K562 (cell line): ENCODE measurements around the gene KIF7. TPM values are rescaled to one million over a fixed set of nuclear protein-coding genes. Genes with fewer than 3 reads are reported as not detected.

ENCODE experiments used
- ATAC-seq: fragments of 200-7000 bp; cut with Tn5 transposase; 3 replicates; pipeline ENCODE4 v1.9.1; 2020; ENCODE audit warnings: moderate library complexity
- BruUV-seq: library from RNA; stranded (reverse); fragments of 400-500 nt; replicated peaks from 2 replicates; lab custom pipeline; 2021; lab: Mats Ljungman, UMichigan
- CTCF ChIA-PET: fragments of 300-600 bp; formaldehyde crosslinking; extraction: SDS; loops from one replicate; lab custom pipeline; 2021; ENCODE audit warnings: low intra/inter-chr PET ratio; lab: Yijun Ruan, JAX
- POLR2A ChIA-PET: fragments of 300-600, 350-650 bp; sonication (Branson Sonifier 250); formaldehyde crosslinking; extraction: SDS; loops from one replicate; lab custom pipeline; 2021; ENCODE audit warnings: antibody characterized with exemption, inconsistent platforms; lab: Yijun Ruan, JAX
- DNase-seq, 4 experiments: peaks; one replicate each; pipeline versions ENCODE4 v3.0.0 to v3.0.0-alpha.2; 2011 to 2018; ENCODE audit warnings: low spot score in 3 of 4, mixed read lengths in 3 of 4; ENCODE audit errors: extremely low read depth in 1 of 4
- FAIRE-seq: peaks from 2 replicates; lab custom pipeline; 2011; peaks lifted over from hg19 to GRCh38; lab: Jason Lieb, UNC
- H2AFZ ChIP-seq: 2 replicates; pipeline ENCODE4 v1.6.0; 2011; ENCODE audit warnings: low read depth, low read length, control low read depth, inconsistent platforms
- H3K27ac ChIP-seq: fragments of 200-600 bp; 3 replicates; pipeline ENCODE4 v1.8.0; 2011; ENCODE audit warnings: low read depth, mild to moderate bottlenecking, control low read depth, inconsistent platforms, low read length, moderate library complexity, mixed read lengths; ENCODE audit errors: extremely low read depth
- H3K27me3 ChIP-seq, 2 experiments: fragments of 300-600 bp in 1 of 2; 2 replicates in 1 of 2; 3 replicates in 1 of 2; pipeline versions ENCODE4 v1.6.0 to v1.8.0; 2011; ENCODE audit warnings: inconsistent platforms in 2 of 2, low read length in 2 of 2, mild to moderate bottlenecking in 1 of 2, mixed read lengths in 1 of 2, moderate library complexity in 1 of 2; ENCODE audit not compliant: control insufficient read depth in 2 of 2, insufficient read depth in 2 of 2
- H3K36me3 ChIP-seq: fragments of 300-600 bp; 3 replicates; pipeline ENCODE4 v1.8.0; 2011; ENCODE audit warnings: mild to moderate bottlenecking, low read length, inconsistent platforms; ENCODE audit not compliant: control insufficient read depth, insufficient read depth
- H3K4me1 ChIP-seq, 2 experiments: fragments of 200-600 bp in 1 of 2; replicated peaks in 1 of 2; 2 replicates in 1 of 2; 3 replicates in 1 of 2; pipeline versions ENCODE4 v1.5.1 to v1.8.0; 2011; ENCODE audit warnings: inconsistent platforms in 2 of 2, low read length in 2 of 2, mild to moderate bottlenecking in 1 of 2, mixed read lengths in 1 of 2, moderate library complexity in 1 of 2; ENCODE audit not compliant: control insufficient read depth in 2 of 2, insufficient read depth in 2 of 2
- H3K4me2 ChIP-seq: 2 replicates; pipeline ENCODE4 v1.6.1; 2011; ENCODE audit warnings: low read length, control low read depth, inconsistent platforms, mixed read lengths; ENCODE audit not compliant: insufficient read depth
- H3K4me3 ChIP-seq: fragments of 200-600 bp; sonication (generic), shearing (Covaris generic); 2 replicates; pipeline ENCODE4 v1.5.1; 2016; ENCODE audit warnings: control low read depth, inconsistent platforms
- H3K79me2 ChIP-seq: fragments of 200-600 bp; 3 replicates; pipeline ENCODE4 v1.8.0; 2011; ENCODE audit warnings: low read length, inconsistent platforms; ENCODE audit not compliant: control insufficient read depth, insufficient read depth
- H3K9ac ChIP-seq, 2 experiments: 2 replicates each; pipeline versions ENCODE4 v1.6.0 to v1.6.1; 2011; ENCODE audit warnings: low read depth in 2 of 2, low read length in 2 of 2, control low read depth in 1 of 2, inconsistent platforms in 1 of 2, mild to moderate bottlenecking in 1 of 2, mixed read lengths in 1 of 2; ENCODE audit not compliant: insufficient read depth in 1 of 2
- H3K9me1 ChIP-seq: one replicate; pipeline ENCODE4 v1.6.0; 2011; ENCODE audit warnings: inconsistent platforms, mild to moderate bottlenecking, low read length, moderate library complexity; ENCODE audit not compliant: control insufficient read depth, insufficient read depth
- H3K9me3 ChIP-seq: replicated peaks from 2 replicates; pipeline ENCODE4 v1.5.1; 2011; ENCODE audit warnings: low read depth, low read length, inconsistent platforms; ENCODE audit not compliant: control insufficient read depth, insufficient read depth
- H4K20me1 ChIP-seq: replicated peaks from 2 replicates; pipeline ENCODE4 v1.6.1; 2011; ENCODE audit warnings: low read length, inconsistent platforms, mixed read lengths; ENCODE audit not compliant: control insufficient read depth, insufficient read depth
- DDX20 ChIP-seq: fragments of 450-650 bp; IDR thresholded peaks from 2 replicates; pipeline ENCODE4 v1.6.1; 2016; ENCODE audit warnings: missing genetic modification characterization, low read depth, mild to moderate bottlenecking, missing compliant biosample characterization, moderate library complexity
- DNMT1 ChIP-seq: fragments of 450-650 bp; IDR thresholded peaks from 2 replicates; pipeline ENCODE4 v1.6.1; 2016; ENCODE audit warnings: antibody characterized with exemption, mild to moderate bottlenecking
- EHMT2 ChIP-seq: fragments of 450-650 bp; IDR thresholded peaks from 2 replicates; pipeline ENCODE4 v1.6.1; 2018; ENCODE audit warnings: antibody characterized with exemption
- JUND ChIP-seq, 2 experiments: IDR thresholded peaks; 2 replicates in 1 of 2; 3 replicates in 1 of 2; pipeline ENCODE4 v1.6.1; 2011; ENCODE audit warnings: borderline replicate concordance in 2 of 2, low read depth in 2 of 2, low read length in 2 of 2, improper control_type of control experiment in 1 of 2, missing biosample characterization in 1 of 2, missing genetic modification characterization in 1 of 2, missing genetic modification reagents in 1 of 2
- KDM5B ChIP-seq: fragments of 200-600 bp; sonication (generic); IDR thresholded peaks from 2 replicates; pipeline ENCODE4 v1.6.1; 2012; ENCODE audit warnings: low read depth, mild to moderate bottlenecking, moderate library complexity, low read length, control low read depth, inconsistent platforms; ENCODE audit not compliant: insufficient replicate concordance
- POLR2B ChIP-seq: fragments of 450-650 bp; IDR thresholded peaks from 2 replicates; pipeline ENCODE4 v1.6.1; 2018; ENCODE audit warnings: low read depth; ENCODE audit not compliant: partially characterized antibody
- RBM14 ChIP-seq: fragments of 200-400 bp; formaldehyde crosslinking; IDR thresholded peaks from 2 replicates; pipeline ENCODE4 v1.6.1; 2018; ENCODE audit warnings: low read depth, mild to moderate bottlenecking, low read length, moderate library complexity, borderline replicate concordance; ENCODE audit not compliant: insufficient read depth
- TSC22D4 ChIP-seq: fragments of 450-650 bp; IDR thresholded peaks from 2 replicates; pipeline ENCODE4 v1.6.1; 2016; ENCODE audit warnings: missing genetic modification characterization, missing biosample characterization, control low read depth
- U2AF2 ChIP-seq: fragments of 200-400 bp; formaldehyde crosslinking; optimal IDR thresholded peaks from 2 replicates; pipeline ENCODE3; 2017; ENCODE audit warnings: low read depth, mild to moderate bottlenecking, low read length
- USF1 ChIP-seq: sonication (generic); formaldehyde crosslinking; IDR thresholded peaks from 2 replicates; pipeline ENCODE4 v1.9.0; 2022; ENCODE audit warnings: mild to moderate bottlenecking, missing genetic modification reagents
- ZBED1 ChIP-seq: IDR thresholded peaks from 2 replicates; pipeline ENCODE4 v1.6.1; 2014
- ZEB2 ChIP-seq: fragments of 450-650 bp; IDR thresholded peaks from 2 replicates; pipeline ENCODE4 v1.6.1; 2016
- ZKSCAN8 ChIP-seq: fragments of 200-800 bp; sonication (Bioruptor generic); IDR thresholded peaks from 2 replicates; pipeline ENCODE4 v1.6.1; 2016; ENCODE audit warnings: missing genetic modification characterization, missing compliant biosample characterization
- ZNF133 ChIP-seq: fragments of 250-450 bp; sonication (Bioruptor Pico); IDR thresholded peaks from 2 replicates; pipeline ENCODE4 v1.4.0; 2020; ENCODE audit warnings: mild to moderate bottlenecking
- ZNF41 ChIP-seq: fragments of 250-450 bp; sonication (Bioruptor Pico); conservative IDR thresholded peaks from 2 replicates; pipeline ENCODE4 v1.4.0; 2020; ENCODE audit warnings: mild to moderate bottlenecking
- ZNF57 ChIP-seq: fragments of 450-650 bp; formaldehyde crosslinking; IDR thresholded peaks from 2 replicates; pipeline ENCODE4 v1.4.0; 2020; ENCODE audit warnings: mild to moderate bottlenecking, moderate library complexity
- ZNF699 ChIP-seq: fragments of 250-450 bp; sonication (Bioruptor Pico); IDR thresholded peaks from 2 replicates; pipeline ENCODE4 v1.8.0; 2021; ENCODE audit warnings: mild to moderate bottlenecking, moderate library complexity; ENCODE audit not compliant: insufficient replicate concordance
- WGBS: fragments of 100-300 bp; shearing (Covaris generic); methylation state at CpG from one replicate; pipeline ENCODE4 v1.1.6; 2016; ENCODE audit warnings: low coverage, mixed read lengths; ENCODE audit not compliant: insufficient coverage; ENCODE audit errors: missing lambda C conversion rate; 5-methylcytosine and 5-hydroxymethylcytosine counted together
- in situ Hi-C: fragments of 300-500 bp; cut with MboI; formaldehyde crosslinking; loops from 4 replicates; pipeline ENCODE4 v1.15.0; 2018; ENCODE audit warnings: inconsistent platforms, mixed read lengths
- intact Hi-C: fragments of 100-400 bp; cut with micrococcal nuclease; formaldehyde crosslinking; loops from 2 replicates; pipeline ENCODE4 v1.14.2; 2022
- polyA plus RNA-seq, 8 experiments: library from polyadenylated mRNA; depleted of rRNA in 4 of 8; stranded (reverse) in 5 of 8; unstranded in 3 of 8; fragments of >200 nt; fragmentation: Nextera tagmentation in 2 of 8; fragmentation: Illumina TruSeq in 1 of 8; extraction: Ambion mirVana in 2 of 8; extraction: Trizol in 1 of 8; gene quantifications; 2 replicates each; pipeline versions ENCODE4 v1.2.1 to v1.2.3, GENCODE V29; 2011 to 2014; ENCODE audit warnings: inconsistent platforms in 1 of 8, missing spikeins in 1 of 8
- total RNA-seq, 7 experiments: library from RNA; depleted of rRNA in 6 of 7; stranded (reverse); fragments of >200 nt in 6 of 7; fragmentation: Illumina TruSeq in 2 of 7; extraction: Trizol in 2 of 7; gene quantifications; 2 replicates each; pipeline versions ENCODE4 v1.2.1 to v1.2.3, GENCODE V29; 2011 to 2021; ENCODE audit warnings: low replicate concordance in 1 of 7
- TF ChIP-seq, protein P1 (sequence below), 3 experiments: IDR thresholded peaks in 2 of 3; conservative IDR thresholded peaks in 1 of 3; 2 replicates each; pipeline ENCODE4 v1.5.1; 2011 to 2012; ENCODE audit warnings: low read length in 3 of 3, mild to moderate bottlenecking in 3 of 3, control low read depth in 2 of 3, improper control_type of control experiment in 1 of 3, inconsistent platforms in 1 of 3, low read depth in 1 of 3, mixed read lengths in 1 of 3, moderate library complexity in 1 of 3; ENCODE audit not compliant: insufficient read depth in 2 of 3
- TF ChIP-seq, protein P2 (sequence below): sonication (generic); formaldehyde crosslinking; IDR thresholded peaks from 2 replicates; pipeline ENCODE4 v1.8.0; 2022; ENCODE audit warnings: mild to moderate bottlenecking, missing genetic modification reagents

Gene KIF7
- total and polyA plus RNA-seq, 9 of the 15 experiments (the other 6 are each of a cell fraction or from before 2014, with no cell fraction given): 0.04 to 2.0 (median 0.58) TPM

- FAIRE-seq (no peak), ATAC-seq (no peak), DNase-seq (no peak)
- in situ Hi-C loops (no loop called here), intact Hi-C loops (no loop called here)
- Histone ChIP-seq H3K9ac (no peak overlapping the region), H3K4me3 (no peak overlapping the region), H3K27me3 (peaks cover 0 to 13% of the 10 kb centered on the region in 2 experiments; a peak in 2 of 5 replicates), H3K36me3 (no peaks in the 10 kb centered on the region), H3K79me2 (no peaks in the 10 kb centered on the region), H3K4me2 (no peak overlapping the region), H2AFZ (no peak overlapping the region), H3K9me3 (no peaks in the 10 kb centered on the region), H4K20me1 (no peaks in the 10 kb centered on the region), H3K9me1 (no peaks in the 10 kb centered on the region), H3K27ac (no peak overlapping the region), H3K4me1 (peaks cover 0 to 19% of the 10 kb centered on the region in 2 experiments; a peak in 2 of 5 replicates)
- CTCF ChIA-PET: no interaction called here
- TF ChIP-seq, protein P1, sequence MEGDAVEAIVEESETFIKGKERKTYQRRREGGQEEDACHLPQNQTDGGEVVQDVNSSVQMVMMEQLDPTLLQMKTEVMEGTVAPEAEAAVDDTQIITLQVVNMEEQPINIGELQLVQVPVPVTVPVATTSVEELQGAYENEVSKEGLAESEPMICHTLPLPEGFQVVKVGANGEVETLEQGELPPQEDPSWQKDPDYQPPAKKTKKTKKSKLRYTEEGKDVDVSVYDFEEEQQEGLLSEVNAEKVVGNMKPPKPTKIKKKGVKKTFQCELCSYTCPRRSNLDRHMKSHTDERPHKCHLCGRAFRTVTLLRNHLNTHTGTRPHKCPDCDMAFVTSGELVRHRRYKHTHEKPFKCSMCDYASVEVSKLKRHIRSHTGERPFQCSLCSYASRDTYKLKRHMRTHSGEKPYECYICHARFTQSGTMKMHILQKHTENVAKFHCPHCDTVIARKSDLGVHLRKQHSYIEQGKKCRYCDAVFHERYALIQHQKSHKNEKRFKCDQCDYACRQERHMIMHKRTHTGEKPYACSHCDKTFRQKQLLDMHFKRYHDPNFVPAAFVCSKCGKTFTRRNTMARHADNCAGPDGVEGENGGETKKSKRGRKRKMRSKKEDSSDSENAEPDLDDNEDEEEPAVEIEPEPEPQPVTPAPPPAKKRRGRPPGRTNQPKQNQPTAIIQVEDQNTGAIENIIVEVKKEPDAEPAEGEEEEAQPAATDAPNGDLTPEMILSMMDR (IDR thresholded peaks at IDR 0.05 in 2 of 3, conservative IDR thresholded peaks at IDR 0.05 in 1 of 3; ENCODE audit: insufficient read depth in 2 of 3, low read depth in 1 of 3, low read length in 3 of 3): no peak
- TF ChIP-seq ZBED1 (no peak), EHMT2 (no peak), ZKSCAN8 (CRISPR knock-in tag) (no peak), DNMT1 (no peak), JUND (IDR thresholded peaks at IDR 0.05; ENCODE audit: borderline replicate concordance, low read depth, low read length) (no peak), JUND (tag; IDR thresholded peaks at IDR 0.05; ENCODE audit: borderline replicate concordance, low read depth, low read length) (no peak), ZEB2 (no peak), ZNF133 (no peak), ZNF699 (no peak), U2AF2 (no peak), ZNF57 (CRISPR knock-in tag) (no peak), RBM14 (no peak), ZNF41 (CRISPR knock-in tag) (no peak), TSC22D4 (tag) (no peak), KDM5B (no peak), POLR2B (no peak), DDX20 (no peak), USF1 (CRISPR knock-in tag) (no peak)
- TF ChIP-seq, protein P2, sequence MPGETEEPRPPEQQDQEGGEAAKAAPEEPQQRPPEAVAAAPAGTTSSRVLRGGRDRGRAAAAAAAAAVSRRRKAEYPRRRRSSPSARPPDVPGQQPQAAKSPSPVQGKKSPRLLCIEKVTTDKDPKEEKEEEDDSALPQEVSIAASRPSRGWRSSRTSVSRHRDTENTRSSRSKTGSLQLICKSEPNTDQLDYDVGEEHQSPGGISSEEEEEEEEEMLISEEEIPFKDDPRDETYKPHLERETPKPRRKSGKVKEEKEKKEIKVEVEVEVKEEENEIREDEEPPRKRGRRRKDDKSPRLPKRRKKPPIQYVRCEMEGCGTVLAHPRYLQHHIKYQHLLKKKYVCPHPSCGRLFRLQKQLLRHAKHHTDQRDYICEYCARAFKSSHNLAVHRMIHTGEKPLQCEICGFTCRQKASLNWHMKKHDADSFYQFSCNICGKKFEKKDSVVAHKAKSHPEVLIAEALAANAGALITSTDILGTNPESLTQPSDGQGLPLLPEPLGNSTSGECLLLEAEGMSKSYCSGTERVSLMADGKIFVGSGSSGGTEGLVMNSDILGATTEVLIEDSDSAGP (CRISPR knock-in tag): no peak
- WGBS: 65% methylated on average over 16 of the region's 37 CpGs
- POLR2A ChIA-PET: interaction anchor here (0.6 kb wide), 1 partner anchor 99 kb away, joined by 3 read pairs; no protein-coding TSS in a partner anchor
- BruUV-seq: no TSS peak
Measured at GRCh38 chr15:89649013-89649625, 6.1 kb downstream of the KIF7 start.
